Astrocyte of the spinal cord (primary cell): ENCODE measurements around the gene TACR2.
"Not testable (repeated sequence)": the region's sequence is repeated elsewhere in the genome, so short reads cannot be mapped to it uniquely, and the experiment has no call there.

ENCODE experiments used
- DNase-seq: peaks from one replicate; pipeline ENCODE4 v3.0.0; 2011; ENCODE audit warnings: low read depth, low spot score
- H3K4me3 ChIP-seq: 2 replicates; pipeline ENCODE4 v1.5.1; 2011; ENCODE audit warnings: low read depth, mild to moderate bottlenecking, low read length, moderate library complexity
- CTCF ChIP-seq: IDR thresholded peaks from 2 replicates; pipeline ENCODE4 v1.5.1; 2012; ENCODE audit warnings: low read depth, mild to moderate bottlenecking, low read length, inconsistent platforms
- in situ Hi-C: cut with HindIII; loops from 2 replicates; pipeline ENCODE4 v1.10.0; 2017; ENCODE audit warnings: low sequenced_read_pairs

The TACR2 gene

GRCh38 chr10:69456880-69457693, 40.4 kb upstream of the TACR2 start:
- in situ Hi-C loops = no loop called here
- no peak overlapping the region for H3K4me3 ChIP-seq
- DNase-seq = no peak
- no peak for TF ChIP-seq CTCF

GRCh38 chr10:69455006-69455763, 38.5 kb upstream of the TACR2 start:
- H3K4me3 ChIP-seq = no peak overlapping the region
- no peak for DNase-seq
- TF ChIP-seq CTCF = no peak
- in situ Hi-C loops = no loop called here

- in situ Hi-C loops = no loop called here
- DNase-seq = no peak
- TF ChIP-seq CTCF = no peak
- H3K4me3 ChIP-seq = no peak overlapping the region
Measured at GRCh38 chr10:69453795-69454194, 37.1 kb upstream of the TACR2 start.

- in situ Hi-C loops = no loop called here
- H3K4me3 ChIP-seq = no peak overlapping the region
- no peak for DNase-seq
- no peak for TF ChIP-seq CTCF
Measured at GRCh38 chr10:69452676-69453415, 36.1 kb upstream of the TACR2 start.

- TF ChIP-seq CTCF = no peak
- in situ Hi-C loops = no loop called here
- DNase-seq = no peak
- H3K4me3 ChIP-seq = peak overlapping the region; percentile 40
Measured at GRCh38 chr10:69451784-69452251, 35.1 kb upstream of the TACR2 start.

GRCh38 chr10:69451209-69451783, 34.6 kb upstream of the TACR2 start, which contains the start of gene TSPAN15:
Gene TSPAN15, plus strand, starts transcription at chr10:69451465. Its CDS starts 130 bp downstream, at chr10:69451595.
- peak within 1 kb of the TSS; percentile 40 for H3K4me3 ChIP-seq
- TF ChIP-seq CTCF = no peak
- DNase-seq = peak; percentile 70
- in situ Hi-C loops = no loop called here

GRCh38 chr10:69450395-69450794, 33.7 kb upstream of the TACR2 start:
- H3K4me3 ChIP-seq, DNase-seq, in situ Hi-C loops: not testable (repeated sequence)
